ENCODE data around the gene PSMB11.

DNA sequence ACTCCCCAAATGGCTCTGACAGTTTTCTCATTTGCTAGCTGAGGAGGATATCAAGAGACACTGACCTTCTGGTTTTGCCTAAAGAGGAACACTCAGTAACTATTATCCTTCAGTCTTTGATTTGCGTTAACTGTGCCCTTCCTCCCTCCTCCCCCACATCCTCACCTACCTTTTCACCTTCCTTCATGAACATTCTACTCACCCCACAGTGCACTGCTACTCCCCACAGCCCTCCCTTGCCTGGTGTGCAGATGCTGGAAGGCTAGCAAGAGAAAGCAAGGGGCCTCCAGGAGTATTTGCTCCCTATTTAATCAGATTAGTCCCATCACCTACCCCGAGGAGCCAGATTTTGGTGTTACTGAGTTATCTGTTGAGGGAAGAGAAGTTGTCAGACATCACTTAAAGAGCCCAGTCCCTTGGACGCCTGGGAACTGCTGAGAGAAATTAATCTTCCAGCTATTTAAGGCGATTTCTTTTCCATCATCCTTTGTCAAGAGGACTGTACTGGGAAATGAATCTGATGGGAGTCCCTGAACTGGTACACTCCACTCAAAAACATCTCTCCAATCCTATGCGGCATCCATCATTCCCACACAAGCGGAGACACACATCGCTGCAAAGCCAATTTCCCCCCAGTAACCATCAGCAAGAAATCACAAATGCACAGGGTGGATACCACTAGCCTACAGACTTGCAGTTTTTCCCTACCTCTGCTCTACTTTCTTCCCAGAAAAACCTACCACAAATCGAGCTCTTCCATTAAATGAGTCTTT is 18.8 kb upstream of the PSMB11 start:
- TF ChIP-seq HDAC2 (IDR thresholded peaks at IDR 0.05) (no peak), MYC (IDR thresholded peaks at IDR 0.05; ENCODE audit: insufficient read depth, insufficient read length, insufficient replicate concordance, low read length, severe bottlenecking) (no peak), POLR2AphosphoS5 (IDR thresholded peaks at IDR 0.05; ENCODE audit: low read length) (no peak), SIX5 (IDR thresholded peaks at IDR 0.05; ENCODE audit: low read depth, low read length, severe bottlenecking) (no peak), EGR1 (IDR thresholded peaks at IDR 0.05; ENCODE audit: borderline replicate concordance in 1 of 2, low read depth in 2 of 2, low read length in 2 of 2) (no peak), ZNF274 (IDR thresholded peaks at IDR 0.05; ENCODE audit: insufficient read depth, insufficient read length) (no peak), GABPA (IDR thresholded peaks at IDR 0.05; ENCODE audit: low read depth) (no peak), RCOR1 (conservative IDR thresholded peaks at IDR 0.05; ENCODE audit: low read depth, low read length) (no peak)
- TF ChIP-seq, protein P1, sequence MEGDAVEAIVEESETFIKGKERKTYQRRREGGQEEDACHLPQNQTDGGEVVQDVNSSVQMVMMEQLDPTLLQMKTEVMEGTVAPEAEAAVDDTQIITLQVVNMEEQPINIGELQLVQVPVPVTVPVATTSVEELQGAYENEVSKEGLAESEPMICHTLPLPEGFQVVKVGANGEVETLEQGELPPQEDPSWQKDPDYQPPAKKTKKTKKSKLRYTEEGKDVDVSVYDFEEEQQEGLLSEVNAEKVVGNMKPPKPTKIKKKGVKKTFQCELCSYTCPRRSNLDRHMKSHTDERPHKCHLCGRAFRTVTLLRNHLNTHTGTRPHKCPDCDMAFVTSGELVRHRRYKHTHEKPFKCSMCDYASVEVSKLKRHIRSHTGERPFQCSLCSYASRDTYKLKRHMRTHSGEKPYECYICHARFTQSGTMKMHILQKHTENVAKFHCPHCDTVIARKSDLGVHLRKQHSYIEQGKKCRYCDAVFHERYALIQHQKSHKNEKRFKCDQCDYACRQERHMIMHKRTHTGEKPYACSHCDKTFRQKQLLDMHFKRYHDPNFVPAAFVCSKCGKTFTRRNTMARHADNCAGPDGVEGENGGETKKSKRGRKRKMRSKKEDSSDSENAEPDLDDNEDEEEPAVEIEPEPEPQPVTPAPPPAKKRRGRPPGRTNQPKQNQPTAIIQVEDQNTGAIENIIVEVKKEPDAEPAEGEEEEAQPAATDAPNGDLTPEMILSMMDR (IDR thresholded peaks at IDR 0.05 in 2 of 3, conservative IDR thresholded peaks at IDR 0.05 in 1 of 3; ENCODE audit: control insufficient read depth in 2 of 3, extremely low read depth in 1 of 3, insufficient read depth in 1 of 3, low read depth in 3 of 3, low read length in 3 of 3): no peak
